HepG2 (cell line): ENCODE results near the gene CRISPLD2. TPM values are rescaled to one million over a fixed set of nuclear protein-coding genes. Genes with fewer than 3 reads are reported as not detected.

Experiments used
- AKAP8 ChIP-seq: sonication (generic); formaldehyde crosslinking; IDR thresholded peaks from 2 replicates; pipeline ENCODE4 v1.5.1; 2020; ENCODE audit warnings: mild to moderate bottlenecking, missing genetic modification reagents
- IRF2 ChIP-seq: IDR thresholded peaks from 2 replicates; pipeline ENCODE4 v1.6.1; 2018; ENCODE audit warnings: missing genetic modification reagents, missing compliant biosample characterization
- KLF9 ChIP-seq: IDR thresholded peaks from 2 replicates; pipeline ENCODE4 v1.6.1; 2016; ENCODE audit warnings: low read depth
- MAX ChIP-seq: IDR thresholded peaks from 2 replicates; pipeline ENCODE4 v1.6.1; 2012; ENCODE audit warnings: inconsistent platforms
- RERE ChIP-seq: IDR thresholded peaks from 2 replicates; pipeline ENCODE4 v1.6.1; 2016; ENCODE audit warnings: low read depth, missing genetic modification reagents, missing compliant biosample characterization
- SNAPC4 ChIP-seq: sonication (generic); formaldehyde crosslinking; IDR thresholded peaks from 2 replicates; pipeline ENCODE4 v1.4.0; 2020; ENCODE audit warnings: mild to moderate bottlenecking, missing genetic modification reagents
- SOX5 ChIP-seq: IDR thresholded peaks from 2 replicates; pipeline ENCODE4 v1.6.1; 2016; ENCODE audit warnings: borderline replicate concordance
- TBL1XR1 ChIP-seq: fragments of 150-350 bp; IDR thresholded peaks from 2 replicates; pipeline ENCODE4 v1.6.1; 2014; ENCODE audit warnings: borderline replicate concordance, low read length; ENCODE audit not compliant: partially characterized antibody
- ZBTB49 ChIP-seq: sonication (generic); formaldehyde crosslinking; IDR thresholded peaks from 2 replicates; pipeline ENCODE4 v1.4.0; 2020; ENCODE audit warnings: missing genetic modification reagents, borderline replicate concordance
- ZBTB7B ChIP-seq: sonication (generic); formaldehyde crosslinking; IDR thresholded peaks from 2 replicates; pipeline ENCODE4 v1.4.0; 2020; ENCODE audit warnings: missing genetic modification reagents
- ZMAT3 ChIP-seq: sonication (generic); formaldehyde crosslinking; conservative IDR thresholded peaks from 2 replicates; pipeline ENCODE4 v1.7.0; 2021; ENCODE audit warnings: missing genetic modification reagents
- ZMYM3 ChIP-seq: sonication (generic); formaldehyde crosslinking; IDR thresholded peaks from 2 replicates; pipeline ENCODE4 v1.5.1; 2020; ENCODE audit warnings: mild to moderate bottlenecking, missing genetic modification reagents
- ZNF670 ChIP-seq: sonication (generic); formaldehyde crosslinking; IDR thresholded peaks from 2 replicates; pipeline ENCODE4 v1.8.0; 2022; ENCODE audit warnings: mild to moderate bottlenecking, missing genetic modification reagents, borderline replicate concordance
- ZNF891 ChIP-seq: sonication (generic); formaldehyde crosslinking; IDR thresholded peaks from 2 replicates; pipeline ENCODE4 v1.5.0; 2020; ENCODE audit warnings: mild to moderate bottlenecking, missing genetic modification reagents
- polyA plus RNA-seq, 8 experiments: library from polyadenylated mRNA; depleted of rRNA in 3 of 8; stranded (reverse) in 7 of 8; unstranded in 1 of 8; fragments of >200 nt; fragmentation: Illumina TruSeq in 4 of 8; extraction: Trizol in 4 of 8; gene quantifications; 2 replicates each; pipeline versions ENCODE4 v1.2.1 to v1.2.3, GENCODE V29; 2011 to 2016; ENCODE audit warnings: low read depth in 4 of 8, missing spikeins in 1 of 8, mixed read lengths in 1 of 8; ENCODE audit not compliant: insufficient read depth in 1 of 8
- total RNA-seq, 5 experiments: library from RNA; depleted of rRNA; stranded (reverse); fragments of >200 nt; fragmentation: Illumina TruSeq; extraction: Trizol; gene quantifications; 2 replicates each; pipeline ENCODE4 v1.2.3, GENCODE V29; 2016; ENCODE audit warnings: low read depth in 1 of 5

The CRISPLD2 gene
- total and polyA plus RNA-seq, 2 of the 13 experiments (the other 11 are each of a cell fraction or from before 2014, with no cell fraction given) = 0.04 to 0.31 TPM

- no peak for TF ChIP-seq SOX5 (CRISPR knock-in tag)
- no peak for TF ChIP-seq ZBTB49 (CRISPR knock-in tag)
- TF ChIP-seq AKAP8 = no peak
- TF ChIP-seq ZMAT3 (CRISPR knock-in tag) = no peak; the same call in 1 of the 2 replicates
- TF ChIP-seq TBL1XR1 = no peak
- no peak for TF ChIP-seq KLF9 (CRISPR knock-in tag)
- TF ChIP-seq SNAPC4 (CRISPR knock-in tag) = 0 out of 2 replicates have a peak, but pooled peaks have one; percentile 29
- TF ChIP-seq ZNF891 = peak; percentile 58; the same call in 1 of the 2 replicates
- peak; percentile 45; the same call in 1 of the 2 replicates for TF ChIP-seq ZBTB7B (CRISPR knock-in tag)
- TF ChIP-seq RERE (CRISPR knock-in tag) = no peak
- no peak for TF ChIP-seq ZNF670 (CRISPR knock-in tag)
- 0 out of 2 replicates have a peak, but pooled peaks have one; percentile 35 for TF ChIP-seq IRF2 (CRISPR knock-in tag)
- 0 out of 2 replicates have a peak, but pooled peaks have one; percentile 28 for TF ChIP-seq MAX
- TF ChIP-seq ZMYM3 (CRISPR knock-in tag) = peak; percentile 61
Observed at GRCh38 chr16:84952335-84953189, 132.8 kb downstream of the CRISPLD2 start (continued).
